ENCODE measurements around the gene BCAS1.
"Not testable (repeated sequence)": the region's sequence is repeated elsewhere in the genome, so short reads cannot be mapped to it uniquely, and the experiment has no call there.

BCAS1 gene

GRCh38 chr20:53986037-53986650, 84.2 kb downstream of the BCAS1 start:
- no peak for DNase-seq (ENCODE audit: low read depth in 2 of 2)

GRCh38 chr20:53985150-53985518, 85.3 kb downstream of the BCAS1 start:
- no peak for DNase-seq (ENCODE audit: low read depth in 2 of 2)

GRCh38 chr20:53984356-53985149, 85.8 kb downstream of the BCAS1 start:
- no peak for DNase-seq (ENCODE audit: low read depth in 2 of 2)

GRCh38 chr20:53983401-53983800, 87.0 kb downstream of the BCAS1 start:
- DNase-seq (ENCODE audit: low read depth in 2 of 2): no peak

- DNase-seq (ENCODE audit: low read depth in 2 of 2): no peak
These were observed 87.8 kb downstream of the BCAS1 start for GRCh38 chr20:53982624-53983023.

- DNase-seq (ENCODE audit: low read depth in 2 of 2): peak; percentile 4 to 9
These were observed 88.5 kb downstream of the BCAS1 start for GRCh38 chr20:53981752-53982437.

GRCh38 chr20:53981130-53981529, 89.3 kb downstream of the BCAS1 start:
- no peak for DNase-seq (ENCODE audit: low read depth in 2 of 2)

- no peak for DNase-seq (ENCODE audit: low read depth in 2 of 2)
These were observed 90.3 kb downstream of the BCAS1 start for GRCh38 chr20:53980031-53980465.

GRCh38 chr20:53978497-53978896, 91.9 kb downstream of the BCAS1 start:
- no peak for DNase-seq (ENCODE audit: low read depth in 2 of 2)

- no peak for DNase-seq (ENCODE audit: low read depth in 2 of 2)
These were observed 93.0 kb downstream of the BCAS1 start for GRCh38 chr20:53977391-53977790.

- no peak for DNase-seq (ENCODE audit: low read depth in 2 of 2)
These were observed 94.6 kb downstream of the BCAS1 start for GRCh38 chr20:53975761-53976160.

- DNase-seq (ENCODE audit: low read depth in 2 of 2): no peak
These were observed 95.4 kb downstream of the BCAS1 start for GRCh38 chr20:53974785-53975555.

GRCh38 chr20:53973882-53974281, 96.5 kb downstream of the BCAS1 start:
- not testable (repeated sequence) for DNase-seq (ENCODE audit: low read depth in 2 of 2)

- DNase-seq (ENCODE audit: low read depth in 2 of 2): no peak
These were observed 98.2 kb downstream of the BCAS1 start for GRCh38 chr20:53972179-53972578.

GRCh38 chr20:53971096-53971683, 99.2 kb downstream of the BCAS1 start:
- no peak for DNase-seq (ENCODE audit: low read depth in 2 of 2)

GRCh38 chr20:53970232-53970631, 100.2 kb downstream of the BCAS1 start:
- no peak for DNase-seq (ENCODE audit: low read depth in 2 of 2)

GRCh38 chr20:53967527-53967926, 102.9 kb downstream of the BCAS1 start:
- no peak for DNase-seq (ENCODE audit: low read depth in 2 of 2)

GRCh38 chr20:53966774-53967398, 103.5 kb downstream of the BCAS1 start:
- no peak for DNase-seq (ENCODE audit: low read depth in 2 of 2)

- DNase-seq (ENCODE audit: low read depth in 2 of 2): no peak
These were observed 105.7 kb downstream of the BCAS1 start for GRCh38 chr20:53964501-53965253.

GRCh38 chr20:53964067-53964466, 106.3 kb downstream of the BCAS1 start:
- no peak for DNase-seq (ENCODE audit: low read depth in 2 of 2)

All from stimulated activated CD8-positive, alpha-beta memory T cell treated with anti-CD3 and anti-CD28 coated beads, Interleukin-2, amount 100 ng/mL, for 48 hours (primary cell).